HK-2 (cell line): ENCODE data around the gene DPEP2.
"Not testable (repeated sequence)": the region's sequence is repeated elsewhere in the genome, so short reads cannot be mapped to it uniquely, and the experiment has no call there.

Source experiments
- DNase-seq: peaks from one replicate; pipeline ENCODE4 v3.0.0-alpha.2; 2018; ENCODE audit not compliant: unreplicated experiment

Gene DPEP2

GRCh38 chr16:67975321-67976105, 23.8 kb downstream of the DPEP2 start:
- DNase-seq = no peak

- not testable (repeated sequence) for DNase-seq
Measured at GRCh38 chr16:67972285-67972684, 27.0 kb downstream of the DPEP2 start.

- no peak for DNase-seq
Measured at GRCh38 chr16:67971111-67971510, 28.2 kb downstream of the DPEP2 start.

GRCh38 chr16:67969254-67970039, 29.8 kb downstream of the DPEP2 start:
- no peak for DNase-seq

GRCh38 chr16:67968400-67969253, 30.7 kb downstream of the DPEP2 start, which contains the start of gene SLC12A4:
Gene SLC12A4 (minus strand): TSS chr16:67968637. CDS start chr16:67968553, 84 bp downstream.
- DNase-seq = peak; percentile 84

GRCh38 chr16:67967958-67968399, 31.3 kb downstream of the DPEP2 start:
- peak; percentile 45 for DNase-seq

GRCh38 chr16:67967183-67967957, 31.9 kb downstream of the DPEP2 start:
- DNase-seq = no peak

- DNase-seq = no peak
Measured at GRCh38 chr16:67966549-67967182, 32.6 kb downstream of the DPEP2 start.

- no peak for DNase-seq
Measured at GRCh38 chr16:67965668-67966548, 33.4 kb downstream of the DPEP2 start.

GRCh38 chr16:67964477-67965131, 34.7 kb downstream of the DPEP2 start:
- DNase-seq = no peak

GRCh38 chr16:67963662-67964321, 35.5 kb downstream of the DPEP2 start:
- no peak for DNase-seq

- DNase-seq = no peak
Measured at GRCh38 chr16:67963292-67963661, 36.0 kb downstream of the DPEP2 start.

GRCh38 chr16:67962135-67962534, 37.1 kb downstream of the DPEP2 start:
- no peak for DNase-seq

GRCh38 chr16:67961551-67961957, 37.7 kb downstream of the DPEP2 start:
- DNase-seq = no peak

GRCh38 chr16:67959536-67960329, 39.6 kb downstream of the DPEP2 start:
- DNase-seq = no peak

GRCh38 chr16:67957622-67958021, 41.7 kb downstream of the DPEP2 start:
- DNase-seq = no peak

GRCh38 chr16:67954421-67955196, 44.7 kb downstream of the DPEP2 start:
- no peak for DNase-seq
